Measurements from ENCODE around the gene CHI3L2.

Gene CHI3L2

DNA sequence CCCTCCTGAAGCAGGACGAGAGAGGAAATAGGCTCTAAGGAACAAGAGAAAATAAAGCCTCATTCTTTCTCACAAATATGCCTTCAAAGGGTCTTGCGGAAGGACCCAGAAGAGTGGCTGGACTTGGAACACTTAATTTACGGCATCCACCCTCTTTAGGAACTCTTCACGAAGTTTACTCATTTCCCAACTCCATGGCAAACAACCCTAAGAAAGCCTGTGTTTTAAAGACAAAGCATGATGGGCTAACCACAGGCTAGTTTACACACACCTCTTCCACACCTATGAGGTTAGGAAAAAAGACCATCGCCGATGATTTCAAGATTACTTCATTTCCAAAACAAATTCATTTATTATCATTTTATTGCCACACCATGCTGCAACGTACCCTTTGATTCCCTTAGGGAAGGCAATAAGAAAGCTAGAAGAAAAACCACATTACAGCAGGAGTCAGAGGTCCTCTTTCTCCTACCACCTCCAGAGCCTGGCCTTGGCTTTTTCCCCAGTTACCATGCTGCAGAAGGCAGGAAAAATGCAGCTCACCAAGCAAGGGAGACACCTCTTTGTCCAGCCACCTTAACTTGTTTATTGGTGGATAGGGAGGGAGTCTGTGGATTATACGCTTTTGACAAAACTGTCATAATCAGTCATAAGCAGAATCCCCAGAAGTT lies 29.6 kb downstream of the CHI3L2 start:
- TF ChIP-seq REST (IDR thresholded peaks at IDR 0.05; ENCODE audit: insufficient read depth in 1 of 2, low read depth in 2 of 2, low read length in 2 of 2) (no peak), SIN3A (IDR thresholded peaks at IDR 0.05; ENCODE audit: borderline replicate concordance, insufficient read depth, low read length) (no peak), FOXP2 (optimal IDR thresholded peaks at IDR 0.05; ENCODE audit: borderline replicate concordance, extremely low read depth, extremely low read length, insufficient read depth) (no peak), TAF1 (IDR thresholded peaks at IDR 0.05; ENCODE audit: borderline replicate concordance, insufficient read depth, low read length) (no peak), POLR2AphosphoS5 (IDR thresholded peaks at IDR 0.05; ENCODE audit: low read depth, low read length) (no peak)

- TF ChIP-seq POLR2AphosphoS5 (IDR thresholded peaks at IDR 0.05; ENCODE audit: low read depth, low read length) (no peak), FOXP2 (optimal IDR thresholded peaks at IDR 0.05; ENCODE audit: borderline replicate concordance, extremely low read depth, extremely low read length, insufficient read depth) (no peak), TAF1 (IDR thresholded peaks at IDR 0.05; ENCODE audit: borderline replicate concordance, insufficient read depth, low read length) (no peak), REST (IDR thresholded peaks at IDR 0.05; ENCODE audit: insufficient read depth in 1 of 2, low read depth in 2 of 2, low read length in 2 of 2) (no peak), SIN3A (IDR thresholded peaks at IDR 0.05; ENCODE audit: borderline replicate concordance, insufficient read depth, low read length) (no peak)
Measured at GRCh38 chr1:111267801-111268508, 40.4 kb downstream of the CHI3L2 start.

DNA sequence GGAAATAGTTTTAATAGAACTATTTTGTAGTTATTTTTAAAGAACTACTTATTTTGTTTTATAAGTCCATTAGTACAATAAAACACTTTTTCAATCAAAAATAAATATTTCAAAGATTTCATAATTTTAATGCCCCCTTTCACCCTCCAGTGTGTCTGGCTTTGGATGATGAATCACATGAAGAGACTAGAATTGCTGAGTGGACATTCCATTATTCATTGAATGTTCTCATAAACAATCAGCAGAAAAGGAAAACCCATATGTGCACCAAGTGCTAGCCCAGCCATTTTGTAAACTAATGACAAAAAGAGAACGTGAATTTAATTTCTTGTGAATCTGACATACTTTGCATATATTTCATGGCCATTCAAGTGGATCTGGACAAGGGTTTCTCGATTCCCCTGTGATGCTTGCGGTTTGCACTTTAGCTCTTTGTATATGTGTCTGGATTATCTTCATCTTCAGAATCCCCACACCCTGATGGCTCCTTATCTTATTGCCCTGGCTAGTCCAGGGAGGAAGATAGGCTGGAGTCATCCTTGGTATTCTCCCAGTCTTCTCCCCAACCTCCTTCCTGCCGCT lies 42.4 kb downstream of the CHI3L2 start:
- TF ChIP-seq REST (IDR thresholded peaks at IDR 0.05; ENCODE audit: insufficient read depth in 1 of 2, low read depth in 2 of 2, low read length in 2 of 2) (no peak), TAF1 (IDR thresholded peaks at IDR 0.05; ENCODE audit: borderline replicate concordance, insufficient read depth, low read length) (no peak), POLR2AphosphoS5 (IDR thresholded peaks at IDR 0.05; ENCODE audit: low read depth, low read length) (no peak), FOXP2 (optimal IDR thresholded peaks at IDR 0.05; ENCODE audit: borderline replicate concordance, extremely low read depth, extremely low read length, insufficient read depth) (no peak), SIN3A (IDR thresholded peaks at IDR 0.05; ENCODE audit: borderline replicate concordance, insufficient read depth, low read length) (no peak)

DNA sequence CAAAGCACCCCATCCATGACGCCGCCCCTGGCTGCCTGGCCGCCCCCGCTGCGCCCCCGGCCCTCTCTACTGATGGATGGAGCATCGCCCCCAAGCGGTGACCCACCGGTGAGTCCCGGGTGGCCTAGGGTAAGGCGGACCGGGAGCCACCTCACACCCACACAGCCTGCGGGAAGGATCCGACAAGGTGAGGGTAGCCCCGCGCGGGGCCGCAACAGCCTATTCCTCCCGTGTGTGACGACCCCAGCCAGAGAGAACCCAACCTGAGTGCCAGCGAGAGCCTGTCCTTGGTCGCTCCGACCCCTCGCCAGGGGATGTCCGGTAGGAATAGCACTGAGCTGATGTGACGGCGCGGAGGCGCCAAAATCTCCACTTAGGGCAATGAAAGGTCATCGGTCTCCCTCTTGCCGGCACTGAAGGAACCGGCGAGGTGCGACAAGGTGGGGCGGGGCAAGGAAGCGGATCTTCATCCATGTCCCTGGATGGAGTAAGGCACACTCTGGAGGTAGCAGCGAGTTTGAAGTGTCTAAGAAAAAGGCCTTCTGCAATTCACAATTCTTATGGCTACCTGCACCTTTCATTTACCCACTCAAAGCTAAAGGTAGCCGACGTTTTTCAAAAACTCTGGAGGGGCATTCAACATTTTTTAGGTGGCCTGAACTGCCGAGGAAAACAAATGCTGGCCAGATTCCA lies 43.4 kb downstream of the CHI3L2 start:
- TF ChIP-seq POLR2AphosphoS5 (IDR thresholded peaks at IDR 0.05; ENCODE audit: low read depth, low read length) (no peak), REST (IDR thresholded peaks at IDR 0.05; ENCODE audit: insufficient read depth in 1 of 2, low read depth in 2 of 2, low read length in 2 of 2) (no peak), FOXP2 (optimal IDR thresholded peaks at IDR 0.05; ENCODE audit: borderline replicate concordance, extremely low read depth, extremely low read length, insufficient read depth) (no peak), TAF1 (IDR thresholded peaks at IDR 0.05; ENCODE audit: borderline replicate concordance, insufficient read depth, low read length) (no peak), SIN3A (IDR thresholded peaks at IDR 0.05; ENCODE audit: borderline replicate concordance, insufficient read depth, low read length) (no peak)
